Ramos (cell line): Measurements from ENCODE around the gene RHOT1.

Experiments used
- in situ Hi-C: fragments of 300-500 bp; cut with MboI; formaldehyde crosslinking; loops from one replicate; pipeline ENCODE4 v1.14.3; 2022; ENCODE audit warnings: low sequenced_read_pairs; ENCODE audit not compliant: unreplicated experiment

The RHOT1 gene

DNA sequence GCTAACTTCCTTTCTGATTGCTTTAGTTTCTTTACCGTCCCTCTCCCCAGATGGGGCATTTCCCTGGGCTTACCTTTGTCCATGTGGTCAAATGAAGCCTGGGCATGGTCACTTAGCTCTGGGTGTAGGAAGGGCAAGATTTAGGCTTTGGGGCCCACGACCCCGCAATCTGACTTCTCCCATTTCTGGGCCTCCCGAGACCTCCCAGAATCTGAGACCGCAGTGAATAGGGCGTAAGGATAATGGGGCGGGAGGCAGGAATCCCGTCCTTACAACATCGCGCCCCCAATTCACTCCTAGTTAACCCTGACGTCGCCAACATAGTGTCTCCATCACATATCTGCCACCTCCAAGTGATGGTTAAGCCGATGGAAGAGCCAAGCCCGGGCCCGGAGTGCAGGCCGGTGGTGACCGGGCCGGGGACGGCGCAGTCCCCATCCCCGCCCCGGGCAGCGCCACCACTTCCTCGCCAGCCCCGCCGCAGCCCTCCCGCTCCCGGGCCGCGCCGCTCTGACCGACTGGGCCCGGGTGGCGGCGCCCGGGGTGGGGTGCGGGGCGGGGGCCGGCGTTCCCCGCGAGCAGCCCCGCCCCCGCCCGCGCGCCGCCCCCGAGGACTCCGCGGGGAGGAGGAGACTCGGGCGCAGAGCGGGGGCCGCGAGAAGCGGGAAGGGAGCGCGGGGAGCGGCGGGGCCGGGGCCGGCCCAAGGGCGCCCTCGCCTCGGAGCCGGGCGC lies 123.1 kb downstream of the RHOT1 start, which contains the start of gene RHBDL3:
Gene RHBDL3, plus strand, starts transcription at position 641 of the 732 bp plus-strand sequence. CDS start 358 bp downstream, outside the sequence.
- in situ Hi-C loops: no loop called here

DNA sequence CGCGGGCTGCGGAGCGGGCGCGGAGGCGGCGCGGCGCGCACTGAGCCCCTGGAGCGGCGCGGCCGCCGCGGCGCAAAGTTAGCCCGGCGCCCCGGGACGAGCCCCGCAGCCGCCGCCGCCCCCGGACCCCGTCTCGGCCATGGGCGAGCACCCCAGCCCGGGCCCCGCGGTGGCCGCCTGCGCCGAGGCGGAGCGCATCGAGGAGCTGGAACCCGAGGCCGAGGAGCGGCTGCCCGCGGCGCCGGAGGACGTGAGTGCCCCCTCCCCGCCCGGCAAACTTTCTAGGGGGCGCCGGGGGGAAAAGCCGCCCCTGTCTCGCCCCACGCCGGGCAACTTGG lies 123.7 kb downstream of the RHOT1 start:
- in situ Hi-C loops: no loop called here

DNA sequence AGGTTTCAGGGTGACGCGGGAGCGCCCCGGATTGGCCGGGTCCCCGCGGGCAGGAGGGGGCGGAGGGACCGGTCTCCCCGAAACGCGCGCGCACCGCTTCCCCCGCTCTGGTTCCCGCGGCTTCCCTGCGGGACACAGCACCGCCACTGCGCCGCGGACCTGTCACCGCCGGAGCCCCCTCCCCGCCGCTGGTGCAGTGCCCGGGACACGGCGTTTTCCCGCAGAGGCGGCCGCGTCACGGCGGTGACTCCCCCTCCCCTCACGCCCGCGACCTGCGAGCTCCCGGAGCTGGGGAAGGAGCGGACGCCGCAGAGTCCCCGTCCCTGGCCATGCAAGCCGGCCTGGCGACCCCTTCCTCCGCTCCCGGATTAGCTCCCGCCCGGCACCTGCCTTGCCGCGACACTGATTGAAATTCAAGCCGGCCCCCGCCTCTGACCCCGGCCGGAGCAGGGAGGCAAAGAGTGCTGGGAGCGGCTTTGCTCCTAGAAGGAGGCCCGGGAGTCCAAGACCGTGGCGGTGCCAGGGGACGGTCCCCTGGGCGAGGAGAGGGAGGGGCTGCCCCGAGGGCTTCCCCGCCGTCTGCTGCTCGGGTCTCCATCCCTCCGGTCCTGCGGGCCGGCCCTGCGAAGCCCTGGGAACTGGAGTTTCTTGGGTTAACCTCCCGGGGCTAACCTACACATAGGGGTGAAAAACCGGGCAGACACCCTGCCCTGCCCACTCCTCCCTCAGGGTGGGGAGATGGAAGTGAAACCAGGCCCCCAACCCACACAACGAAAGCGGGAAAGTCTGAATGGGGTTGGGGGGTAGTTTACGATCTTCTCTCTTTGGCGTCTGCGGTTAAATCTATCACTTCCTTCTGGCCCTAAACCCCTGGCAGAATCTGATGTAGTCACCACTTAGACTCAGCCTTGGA lies 124.3 kb downstream of the RHOT1 start:
- in situ Hi-C loops: no loop called here

DNA sequence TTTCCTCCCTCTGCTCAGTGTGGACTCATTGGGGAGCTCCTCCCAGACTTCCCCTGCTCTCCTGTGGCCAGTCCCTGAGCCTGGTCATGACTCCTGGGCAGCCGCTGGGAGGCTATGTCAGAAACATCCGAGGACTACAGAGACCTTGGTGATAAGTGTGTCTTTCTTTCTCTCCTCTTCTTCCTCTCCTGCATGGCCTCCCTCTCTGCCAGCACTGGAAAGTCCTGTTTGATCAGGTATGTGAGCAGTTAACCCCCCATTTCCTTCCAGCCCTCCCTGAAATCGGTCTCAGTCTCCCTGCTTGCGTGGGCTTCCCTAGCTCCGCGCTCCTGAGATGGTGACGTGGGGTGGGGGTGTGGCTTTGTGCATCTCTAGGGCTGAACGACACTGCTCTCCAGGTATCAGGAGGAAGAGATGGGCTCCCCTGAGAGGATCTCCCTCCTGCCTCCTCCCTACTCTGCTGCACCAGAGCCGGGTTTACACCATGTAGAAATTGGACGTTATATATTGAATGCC lies 125.4 kb downstream of the RHOT1 start:
- in situ Hi-C loops: no loop called here

DNA sequence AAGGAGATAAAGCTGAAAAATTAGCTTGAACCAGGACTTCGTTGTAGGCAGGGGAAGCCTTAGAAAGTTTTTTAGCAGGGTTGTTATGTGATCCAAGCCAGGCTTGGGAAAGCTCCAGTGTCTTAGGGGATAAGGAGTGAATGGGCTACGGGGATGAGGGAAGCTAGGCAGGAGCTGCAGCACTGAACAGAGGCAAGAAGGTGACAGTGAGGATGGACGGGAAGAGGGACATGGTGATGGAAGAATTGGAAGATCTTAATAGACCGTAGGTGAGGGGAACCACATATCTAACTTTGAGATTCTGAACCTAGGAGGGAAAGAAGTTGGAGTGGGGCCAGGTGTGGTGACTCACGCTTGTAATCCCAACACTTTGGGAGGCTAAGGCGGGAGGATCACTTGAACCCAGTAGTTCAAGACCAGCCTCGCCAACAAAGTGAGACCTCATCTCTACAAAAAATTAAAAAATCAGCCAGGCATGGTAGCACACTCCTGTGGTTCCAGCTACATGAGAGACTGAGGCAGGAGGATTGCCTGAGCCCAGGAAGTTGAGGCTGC lies 126.5 kb downstream of the RHOT1 start:
- in situ Hi-C loops: no loop called here

DNA sequence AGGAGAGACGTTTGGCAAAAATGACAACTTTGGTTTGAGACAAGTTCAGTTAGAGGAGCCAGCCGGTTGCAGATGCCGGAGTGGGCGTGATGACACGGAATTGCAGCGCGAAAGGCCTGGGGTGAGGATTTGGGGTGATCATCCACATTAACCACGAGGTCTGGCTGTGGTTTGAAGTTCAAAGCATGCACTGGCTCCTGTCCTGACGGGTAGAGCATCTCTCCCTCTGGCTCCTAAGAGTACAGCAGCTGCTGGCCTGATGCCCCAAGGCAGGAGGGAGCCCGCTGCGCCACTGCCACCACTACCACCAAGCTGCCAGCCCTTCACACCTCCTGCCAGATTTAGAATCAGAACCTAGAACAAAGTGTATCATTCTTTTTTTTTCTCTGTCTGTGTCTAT lies 127.1 kb downstream of the RHOT1 start:
- in situ Hi-C loops: no loop called here

DNA sequence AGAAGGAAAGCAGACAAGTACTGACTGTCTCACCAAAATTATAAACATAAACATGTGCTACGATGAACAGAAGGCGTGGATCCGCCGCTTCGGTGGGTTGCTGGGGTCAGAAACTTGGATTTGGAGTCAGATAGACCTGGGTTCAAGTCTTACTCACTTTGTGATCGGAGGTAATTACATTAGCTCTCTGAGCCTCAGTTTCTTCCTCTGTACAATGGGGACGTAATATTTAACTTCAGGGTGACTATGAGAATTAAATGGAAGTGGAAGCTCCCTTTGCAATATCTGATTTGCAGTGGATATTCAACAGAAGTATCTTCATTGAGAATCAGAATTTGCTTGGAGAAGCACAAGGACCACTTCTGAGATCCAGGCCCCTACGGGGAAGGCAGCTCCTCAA lies 129.5 kb downstream of the RHOT1 start:
- in situ Hi-C loops: no loop called here

DNA sequence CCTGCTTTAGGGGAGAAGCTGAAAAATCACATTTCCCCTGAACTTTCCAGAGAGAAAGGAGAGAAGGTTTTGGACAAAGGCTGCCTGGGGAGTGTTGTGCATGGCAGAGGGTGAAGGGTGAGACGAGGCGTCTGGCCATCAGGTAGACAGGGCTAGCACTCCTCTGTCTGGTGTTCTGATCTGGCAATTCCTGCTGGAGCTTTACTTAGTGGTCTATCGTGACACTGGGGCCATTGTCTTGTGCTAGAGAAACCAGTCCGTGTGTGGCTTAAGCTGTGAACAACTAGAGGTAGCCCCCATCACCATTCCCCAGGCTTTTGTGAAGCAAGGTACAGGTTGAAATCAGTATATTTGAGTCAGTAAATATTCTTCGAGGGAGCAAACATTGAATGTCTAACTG lies 131.8 kb downstream of the RHOT1 start:
- in situ Hi-C loops: no loop called here

DNA sequence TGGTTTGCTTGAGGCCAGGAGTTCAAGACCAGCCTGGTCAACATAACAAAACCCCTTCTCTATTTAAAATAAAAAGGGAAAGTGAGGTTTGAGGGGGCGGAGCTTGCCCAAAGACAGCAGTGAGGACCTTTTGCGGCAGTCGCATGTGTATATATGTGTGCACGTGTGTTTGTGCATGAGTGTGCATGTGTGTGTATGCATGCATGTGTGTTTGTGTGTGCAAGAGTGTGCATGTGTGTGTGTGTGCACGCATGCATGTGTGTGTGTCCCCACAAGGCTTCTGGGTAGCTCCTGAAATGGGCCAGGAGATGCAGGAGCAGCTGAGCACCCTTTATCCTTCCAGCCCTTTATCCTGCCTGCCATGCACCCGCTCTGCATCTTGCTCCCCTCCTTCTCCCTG lies 132.3 kb downstream of the RHOT1 start:
- in situ Hi-C loops: no loop called here
